Measurements from ENCODE around the gene UBE3C.
A peak's percentile ranks its signal among the peaks of the same experiment; 100 is the strongest.
"Not testable (repeated sequence)": the region's sequence is repeated elsewhere in the genome, so short reads cannot be mapped to it uniquely, and the experiment has no call there.

The UBE3C gene

GRCh38 chr7:157241631-157242030 lies 102.9 kb downstream of the UBE3C start:
- no peak for DNase-seq

GRCh38 chr7:157244516-157245294 lies 106.0 kb downstream of the UBE3C start:
- no peak for DNase-seq

- DNase-seq: no peak
These were observed 107.3 kb downstream of the UBE3C start for GRCh38 chr7:157246052-157246451.

- DNase-seq: no peak
These were observed 109.9 kb downstream of the UBE3C start for GRCh38 chr7:157248659-157249058.

GRCh38 chr7:157250605-157251228 lies 112.0 kb downstream of the UBE3C start:
- peak; percentile 49 to 61 for DNase-seq

GRCh38 chr7:157251817-157252216 lies 113.1 kb downstream of the UBE3C start:
- DNase-seq: not testable (repeated sequence)

- no peak for DNase-seq
These were observed 115.1 kb downstream of the UBE3C start for GRCh38 chr7:157253850-157254249.

- DNase-seq: not testable (repeated sequence)
These were observed 116.1 kb downstream of the UBE3C start for GRCh38 chr7:157254781-157255180.

GRCh38 chr7:157255201-157255606 lies 116.5 kb downstream of the UBE3C start:
- DNase-seq: no peak

- no peak for DNase-seq
These were observed 124.4 kb downstream of the UBE3C start for GRCh38 chr7:157263156-157263555.

- DNase-seq: no peak
These were observed 126.3 kb downstream of the UBE3C start for GRCh38 chr7:157265051-157265450.

GRCh38 chr7:157266272-157266671 lies 127.5 kb downstream of the UBE3C start:
- DNase-seq: no peak

- no peak for DNase-seq
These were observed 128.8 kb downstream of the UBE3C start for GRCh38 chr7:157267516-157267915.

GRCh38 chr7:157267956-157268355 lies 129.2 kb downstream of the UBE3C start:
- DNase-seq: no peak

GRCh38 chr7:157268540-157268939 lies 129.8 kb downstream of the UBE3C start:
- no peak for DNase-seq

- no peak for DNase-seq
These were observed 130.8 kb downstream of the UBE3C start for GRCh38 chr7:157269341-157270059.

GRCh38 chr7:157270060-157270444 lies 131.3 kb downstream of the UBE3C start:
- no peak for DNase-seq

- no peak for DNase-seq
These were observed 132.7 kb downstream of the UBE3C start for GRCh38 chr7:157271315-157271990.

- no peak for DNase-seq
These were observed 133.2 kb downstream of the UBE3C start for GRCh38 chr7:157271991-157272324.

- no peak for DNase-seq
These were observed 133.9 kb downstream of the UBE3C start for GRCh38 chr7:157272351-157273207.

- peak; percentile 64 to 73 for DNase-seq
These were observed 134.7 kb downstream of the UBE3C start for GRCh38 chr7:157273208-157274093.
